Hindlimb muscle (tissue), 1 donor: ENCODE results near the gene ALOX15B. TPM values are rescaled to one million over a fixed set of nuclear protein-coding genes. Genes with fewer than 3 reads are reported as not detected.

Experiments
- DNase-seq: peaks from one replicate; pipeline ENCODE4 v3.0.0-alpha.2; 2013
- polyA plus RNA-seq: library from polyadenylated mRNA; unstranded; fragments of 120-200 nt; gene quantifications from one replicate; pipeline ENCODE4 v1.2.1, GENCODE V29; 2013; ENCODE audit not compliant: insufficient read length

The ALOX15B gene
- polyA plus RNA-seq: 2.2 TPM

DNA sequence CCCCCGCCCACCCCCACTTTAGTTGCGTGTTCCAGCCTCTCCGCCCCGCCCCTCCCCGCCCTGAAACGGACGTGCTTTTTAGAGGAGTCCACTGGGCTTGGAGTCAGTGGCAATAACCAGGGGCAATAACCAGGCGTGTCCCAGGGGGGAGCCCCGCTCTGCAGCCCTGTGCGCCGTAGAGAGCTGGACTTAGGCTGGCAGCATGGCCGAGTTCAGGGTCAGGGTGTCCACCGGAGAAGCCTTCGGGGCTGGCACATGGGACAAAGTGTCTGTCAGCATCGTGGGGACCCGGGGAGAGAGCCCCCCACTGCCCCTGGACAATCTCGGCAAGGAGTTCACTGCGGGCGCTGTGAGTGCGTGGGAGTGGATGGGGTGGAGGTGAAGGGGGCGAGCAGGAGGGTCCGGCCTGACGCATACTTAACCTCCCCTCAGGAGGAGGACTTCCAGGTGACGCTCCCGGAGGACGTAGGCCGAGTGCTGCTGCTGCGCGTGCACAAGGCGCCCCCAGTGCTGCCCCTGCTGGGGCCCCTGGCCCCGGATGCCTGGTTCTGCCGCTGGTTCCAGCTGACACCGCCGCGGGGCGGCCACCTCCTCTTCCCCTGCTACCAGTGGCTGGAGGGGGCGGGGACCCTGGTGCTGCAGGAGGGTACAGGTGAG lies at the start of gene ALOX15B:
ALOX15B (plus strand) TSS at position 106 of the 657 bp plus-strand sequence; CDS start at position 203, 97 bp downstream.
- DNase-seq: no peak

- peak; percentile 78 for DNase-seq
Observed at GRCh38 chr17:7989781-7990655, 48.8 kb upstream of the ALOX15B start.

- DNase-seq: no peak
Observed at GRCh38 chr17:7992516-7992915, 46.3 kb upstream of the ALOX15B start.

DNA sequence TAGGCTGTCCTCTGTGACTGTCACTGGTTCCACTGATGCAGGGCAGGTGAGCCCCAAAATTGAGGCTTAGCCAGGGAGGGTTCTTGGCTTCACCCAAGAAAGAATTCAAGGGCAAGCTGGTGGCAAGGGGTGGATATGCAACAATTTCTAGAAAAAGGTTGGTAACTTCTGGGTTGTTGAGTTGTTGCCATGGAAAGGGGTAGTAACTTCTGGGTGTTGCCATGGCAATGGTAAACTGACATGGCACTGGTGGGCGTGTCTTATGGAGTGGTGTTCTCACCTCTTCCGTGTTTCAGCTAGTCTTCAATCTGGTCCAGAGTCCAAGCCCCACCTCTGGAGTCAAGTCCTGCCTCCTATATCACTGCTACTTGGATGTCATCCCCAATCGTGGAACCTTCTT lies 45.9 kb upstream of the ALOX15B start:
- DNase-seq: no peak

GRCh38 chr17:7993972-7994589 lies 44.8 kb upstream of the ALOX15B start:
- no peak for DNase-seq

DNA sequence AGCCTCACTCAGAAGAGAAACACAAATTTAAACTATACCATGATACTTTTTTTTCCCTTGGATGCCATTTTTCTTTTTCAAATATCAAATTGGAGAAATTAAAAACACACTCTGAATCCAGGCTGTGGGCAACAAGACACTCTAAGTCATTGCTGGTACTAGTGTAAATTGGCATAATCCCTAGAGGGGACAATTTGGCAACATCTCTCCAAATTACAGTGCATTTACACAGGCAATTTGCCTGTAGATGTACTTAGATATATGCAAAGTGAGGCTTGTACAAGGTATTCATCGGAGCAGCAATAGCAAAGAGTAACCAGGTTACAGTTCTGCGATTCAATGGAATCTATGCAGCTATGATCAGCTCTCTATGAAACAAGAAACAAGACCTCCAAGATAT lies 43.1 kb upstream of the ALOX15B start:
- no peak for DNase-seq

GRCh38 chr17:7997186-7997585 lies 41.7 kb upstream of the ALOX15B start:
- DNase-seq: no peak

DNA sequence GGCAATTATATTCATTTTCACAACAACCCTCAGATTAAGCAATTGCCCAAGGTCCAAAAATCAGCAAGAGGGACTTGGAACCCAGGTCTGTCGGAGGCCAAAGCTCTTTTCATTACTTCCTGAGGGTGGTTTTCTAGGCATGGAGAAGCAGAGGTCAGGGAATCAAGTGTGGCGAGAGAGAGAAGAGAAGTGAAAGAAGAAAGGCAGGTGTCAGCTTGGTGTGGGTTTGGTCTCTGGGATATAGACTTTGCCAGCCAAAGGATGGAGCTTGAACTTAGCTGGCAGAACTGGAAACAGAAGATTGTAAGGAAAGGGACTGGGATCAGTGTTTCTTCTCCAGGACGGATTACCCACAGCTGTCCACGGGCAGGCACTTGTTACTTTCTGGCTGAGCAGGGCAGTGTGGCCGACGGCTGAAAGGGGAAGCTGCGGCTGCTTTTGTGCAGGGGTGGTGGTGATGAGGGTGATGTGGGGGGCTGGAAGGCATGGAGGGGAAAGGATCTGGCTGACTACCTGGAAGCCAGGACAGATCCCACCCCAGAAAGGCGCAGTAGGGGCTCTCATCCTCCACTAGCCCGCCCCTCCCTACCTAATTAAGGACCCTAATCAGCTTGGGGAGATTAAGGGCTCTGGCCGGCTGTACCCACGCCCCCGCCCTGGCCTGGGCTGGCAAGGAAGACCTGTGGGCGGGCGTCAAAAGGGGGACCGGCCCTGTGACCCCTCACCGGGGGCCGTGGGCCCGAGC lies 36.7 kb upstream of the ALOX15B start, which contains the start of gene GUCY2D:
GUCY2D (plus strand) TSS at position 640 of the 745 bp plus-strand sequence. CDS start 433 bp downstream, outside the sequence.
- no peak for DNase-seq

- no peak for DNase-seq
Observed at GRCh38 chr17:8002721-8003593, 35.9 kb upstream of the ALOX15B start.

- DNase-seq: no peak
Observed at GRCh38 chr17:8003594-8004181, 35.2 kb upstream of the ALOX15B start.

GRCh38 chr17:8004899-8005298 lies 34.0 kb upstream of the ALOX15B start:
- no peak for DNase-seq

DNA sequence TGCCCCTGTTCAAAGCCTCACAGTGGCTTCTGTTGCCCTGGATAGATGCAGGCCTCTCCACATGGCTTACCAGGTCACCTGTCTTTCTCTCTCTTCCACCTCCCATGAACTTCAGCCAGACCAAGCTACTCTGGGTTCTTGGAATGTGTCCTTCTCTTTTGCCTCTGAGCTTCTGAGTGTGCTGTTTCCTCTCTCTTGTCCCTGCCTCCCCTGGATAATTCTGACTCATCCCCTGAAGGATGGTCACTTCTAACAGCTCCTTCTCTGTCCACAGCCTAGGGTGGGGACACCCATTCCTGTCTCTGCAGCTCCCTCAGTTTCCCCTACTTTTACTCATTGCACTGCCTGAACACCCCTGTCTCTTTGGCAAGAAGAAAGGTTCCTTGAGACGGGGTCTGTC lies 33.5 kb upstream of the ALOX15B start:
- DNase-seq: no peak

DNA sequence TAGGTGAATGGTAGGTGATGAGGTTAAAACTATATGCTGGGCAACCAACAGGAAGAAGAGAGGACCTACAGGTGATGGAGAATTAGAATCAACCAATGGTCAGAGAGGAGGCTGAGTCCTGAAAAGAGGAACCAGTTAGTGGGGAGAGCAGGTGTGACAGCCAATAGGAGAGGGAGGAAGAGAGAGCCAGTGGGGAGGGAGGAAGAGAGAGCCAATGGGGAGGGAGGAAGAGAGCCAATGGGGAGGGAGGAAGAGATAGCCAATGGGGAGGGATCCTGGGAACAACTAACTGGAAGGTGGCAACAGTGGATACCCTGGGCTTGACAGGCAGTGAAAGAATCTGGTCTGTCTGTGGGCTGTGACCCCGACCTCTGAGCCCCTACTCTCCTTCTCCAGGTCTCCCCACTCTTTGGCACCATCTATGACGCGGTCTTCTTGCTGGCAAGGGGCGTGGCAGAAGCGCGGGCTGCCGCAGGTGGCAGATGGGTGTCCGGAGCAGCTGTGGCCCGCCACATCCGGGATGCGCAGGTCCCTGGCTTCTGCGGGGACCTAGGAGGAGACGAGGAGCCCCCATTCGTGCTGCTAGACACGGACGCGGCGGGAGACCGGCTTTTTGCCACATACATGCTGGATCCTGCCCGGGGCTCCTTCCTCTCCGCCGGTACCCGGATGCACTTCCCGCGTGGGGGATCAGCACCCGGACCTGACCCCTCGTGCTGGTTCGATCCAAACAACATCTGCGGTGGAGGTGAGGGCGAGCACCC lies 32.7 kb upstream of the ALOX15B start:
- no peak for DNase-seq

GRCh38 chr17:8006836-8007680 lies 31.8 kb upstream of the ALOX15B start:
- no peak for DNase-seq

DNA sequence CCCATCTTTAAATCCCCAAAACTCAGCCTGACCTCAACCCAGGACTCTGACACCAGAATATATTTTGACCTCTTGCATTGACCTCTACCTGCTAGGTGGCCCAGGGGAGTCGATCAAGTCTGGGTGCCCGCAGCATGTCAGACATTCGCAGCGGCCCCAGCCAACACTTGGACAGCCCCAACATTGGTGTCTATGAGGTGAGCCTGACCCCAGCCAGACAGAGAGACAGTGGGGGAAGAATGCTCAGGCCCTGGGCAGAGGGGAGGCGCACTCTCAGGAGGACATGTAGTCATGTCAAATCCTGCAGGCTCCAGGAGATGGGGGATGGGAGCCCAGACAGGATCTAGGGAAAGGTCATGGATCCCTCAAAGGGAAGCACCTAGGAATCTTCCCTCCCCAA lies 31.0 kb upstream of the ALOX15B start:
- no peak for DNase-seq

DNA sequence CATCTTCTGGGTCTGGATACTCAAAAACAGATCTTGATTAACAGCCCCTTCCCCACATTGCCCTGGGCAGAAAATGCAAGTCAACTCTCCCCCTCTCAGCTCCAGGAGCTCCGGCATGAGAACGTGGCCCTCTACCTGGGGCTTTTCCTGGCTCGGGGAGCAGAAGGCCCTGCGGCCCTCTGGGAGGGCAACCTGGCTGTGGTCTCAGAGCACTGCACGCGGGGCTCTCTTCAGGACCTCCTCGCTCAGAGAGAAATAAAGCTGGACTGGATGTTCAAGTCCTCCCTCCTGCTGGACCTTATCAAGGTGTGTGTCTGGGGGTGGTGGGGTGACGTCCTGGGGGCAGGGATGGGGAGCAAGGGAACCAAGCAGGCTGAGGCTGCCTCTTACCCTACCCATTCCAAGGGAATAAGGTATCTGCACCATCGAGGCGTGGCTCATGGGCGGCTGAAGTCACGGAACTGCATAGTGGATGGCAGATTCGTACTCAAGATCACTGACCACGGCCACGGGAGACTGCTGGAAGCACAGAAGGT lies 26.7 kb upstream of the ALOX15B start:
- no peak for DNase-seq

GRCh38 chr17:8012996-8013640 lies 25.7 kb upstream of the ALOX15B start:
- DNase-seq: no peak

DNA sequence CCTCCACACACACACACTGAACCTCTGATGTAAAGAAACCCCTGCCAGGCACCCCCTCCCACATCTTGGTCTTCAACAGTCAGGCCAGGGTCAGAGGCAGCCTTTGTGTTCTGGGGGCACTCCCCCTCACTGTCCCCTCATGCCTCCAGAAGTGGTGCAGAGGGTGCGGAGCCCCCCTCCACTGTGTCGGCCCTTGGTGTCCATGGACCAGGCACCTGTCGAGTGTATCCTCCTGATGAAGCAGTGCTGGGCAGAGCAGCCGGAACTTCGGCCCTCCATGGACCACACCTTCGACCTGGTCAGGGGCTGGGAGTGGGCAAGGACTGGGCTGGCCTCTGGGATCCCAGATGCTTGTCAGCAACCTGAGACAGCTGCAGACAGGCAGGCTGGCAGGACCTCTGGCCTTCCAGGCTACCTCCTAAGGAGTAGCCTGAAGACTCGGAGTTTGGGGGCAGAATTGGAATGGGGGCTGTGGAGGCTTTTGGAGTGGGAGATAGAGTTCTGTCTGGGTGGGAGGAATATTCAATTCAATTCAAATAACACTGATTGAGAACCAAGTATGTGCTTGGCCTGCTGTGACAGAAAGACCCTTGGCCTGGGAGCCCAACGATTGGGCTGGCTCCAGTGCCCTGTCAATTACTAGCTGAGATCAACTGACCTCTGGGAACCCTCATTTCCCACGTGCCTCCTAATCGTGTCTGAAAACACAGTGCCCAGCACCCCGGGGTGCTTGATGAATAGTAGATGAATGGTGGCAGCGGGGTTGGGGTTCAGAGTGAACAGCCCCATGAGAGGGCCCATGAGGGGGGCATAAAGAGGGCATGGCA lies 24.9 kb upstream of the ALOX15B start:
- no peak for DNase-seq
